HepG2 (cell line): ENCODE measurements around the gene FUT1. TPM values are rescaled to one million over a fixed set of nuclear protein-coding genes. Genes with fewer than 3 reads are reported as not detected.
A peak's percentile ranks its signal among the peaks of the same experiment; 100 is the strongest.

ENCODE experiments used
- CSRNP2 ChIP-seq: sonication (generic); formaldehyde crosslinking; conservative IDR thresholded peaks from 2 replicates; pipeline ENCODE4 v1.8.0; 2022; ENCODE audit warnings: low read depth, missing genetic modification reagents
- GATAD1 ChIP-seq: IDR thresholded peaks from 2 replicates; pipeline ENCODE4 v1.6.1; 2016; ENCODE audit warnings: missing genetic modification reagents, missing compliant biosample characterization
- GATAD2A ChIP-seq: IDR thresholded peaks from 2 replicates; pipeline ENCODE4 v1.6.1; 2016
- HNF4G ChIP-seq, 2 experiments: sonication (generic) in 1 of 2; formaldehyde crosslinking in 1 of 2; IDR thresholded peaks; 2 replicates each; pipeline versions ENCODE4 v1.4.0 to v1.6.1; 2011 to 2020; ENCODE audit warnings: borderline replicate concordance in 2 of 2, low read depth in 2 of 2, mild to moderate bottlenecking in 2 of 2, low read length in 1 of 2, missing genetic modification reagents in 1 of 2, moderate library complexity in 1 of 2
- PHF5A ChIP-seq: IDR thresholded peaks from one replicate; pipeline ENCODE4 v1.6.1; 2018; ENCODE audit warnings: low read depth, missing genetic modification reagents; ENCODE audit not compliant: unreplicated experiment
- RAD51 ChIP-seq: fragments of 450-650 bp; IDR thresholded peaks from 2 replicates; pipeline ENCODE4 v1.6.1; 2016; ENCODE audit warnings: borderline replicate concordance
- RXRA ChIP-seq: sonication (generic); formaldehyde crosslinking; IDR thresholded peaks from 2 replicates; pipeline ENCODE4 v1.5.1; 2020; ENCODE audit warnings: missing genetic modification reagents
- TCF7 ChIP-seq: sonication (generic); IDR thresholded peaks from 2 replicates; pipeline ENCODE4 v1.6.1; 2016; ENCODE audit warnings: antibody characterized with exemption, low read depth
- ZBTB21 ChIP-seq: sonication (generic); formaldehyde crosslinking; IDR thresholded peaks from 2 replicates; pipeline ENCODE4 v1.4.0; 2020; ENCODE audit warnings: missing genetic modification reagents
- ZBTB7B ChIP-seq: sonication (generic); formaldehyde crosslinking; IDR thresholded peaks from 2 replicates; pipeline ENCODE4 v1.4.0; 2020; ENCODE audit warnings: missing genetic modification reagents
- ZC3H4 ChIP-seq: sonication (generic); formaldehyde crosslinking; IDR thresholded peaks from 2 replicates; pipeline ENCODE4 v1.4.0; 2020; ENCODE audit warnings: missing genetic modification reagents, borderline replicate concordance
- ZIK1 ChIP-seq: sonication (generic); formaldehyde crosslinking; IDR thresholded peaks from 2 replicates; pipeline ENCODE4 v1.5.0; 2020; ENCODE audit warnings: mild to moderate bottlenecking, low read depth, missing genetic modification reagents, borderline replicate concordance
- ZNF251 ChIP-seq: sonication (generic); formaldehyde crosslinking; IDR thresholded peaks from 2 replicates; pipeline ENCODE4 v1.9.0; 2021; ENCODE audit warnings: mild to moderate bottlenecking, missing genetic modification reagents
- ZNF281 ChIP-seq: sonication (generic); formaldehyde crosslinking; IDR thresholded peaks from 2 replicates; pipeline ENCODE4 v1.4.0; 2020; ENCODE audit warnings: missing genetic modification reagents, borderline replicate concordance
- ZNF441 ChIP-seq: sonication (generic); formaldehyde crosslinking; IDR thresholded peaks from 2 replicates; pipeline ENCODE4 v1.7.0; 2021; ENCODE audit warnings: missing genetic modification reagents, borderline replicate concordance
- ZNF549 ChIP-seq: sonication (generic); formaldehyde crosslinking; IDR thresholded peaks from 2 replicates; pipeline ENCODE4 v1.5.0; 2020; ENCODE audit warnings: missing genetic modification reagents
- ZNF589 ChIP-seq: sonication (generic); formaldehyde crosslinking; conservative IDR thresholded peaks from 2 replicates; pipeline ENCODE4 v1.8.0; 2022; ENCODE audit warnings: mild to moderate bottlenecking, moderate library complexity, missing genetic modification reagents
- ZNF788 ChIP-seq: sonication (generic); formaldehyde crosslinking; IDR thresholded peaks from 2 replicates; pipeline ENCODE4 v1.5.0; 2020; ENCODE audit warnings: mild to moderate bottlenecking, missing genetic modification reagents, borderline replicate concordance
- ZNF883 ChIP-seq: sonication (generic); formaldehyde crosslinking; IDR thresholded peaks from 2 replicates; pipeline ENCODE4 v1.5.1; 2020; ENCODE audit warnings: mild to moderate bottlenecking, missing genetic modification reagents; ENCODE audit errors: not compliant biosample characterization
- polyA plus RNA-seq, 8 experiments: library from polyadenylated mRNA; depleted of rRNA in 3 of 8; stranded (reverse) in 7 of 8; unstranded in 1 of 8; fragments of >200 nt; fragmentation: Illumina TruSeq in 4 of 8; extraction: Trizol in 4 of 8; gene quantifications; 2 replicates each; pipeline versions ENCODE4 v1.2.1 to v1.2.3, GENCODE V29; 2011 to 2016; ENCODE audit warnings: low read depth in 4 of 8, missing spikeins in 1 of 8, mixed read lengths in 1 of 8; ENCODE audit not compliant: insufficient read depth in 1 of 8
- total RNA-seq, 5 experiments: library from RNA; depleted of rRNA; stranded (reverse); fragments of >200 nt; fragmentation: Illumina TruSeq; extraction: Trizol; gene quantifications; 2 replicates each; pipeline ENCODE4 v1.2.3, GENCODE V29; 2016; ENCODE audit warnings: low read depth in 1 of 5
- TF ChIP-seq, protein P1 (sequence below): fragments of 450-650 bp; IDR thresholded peaks from 2 replicates; pipeline ENCODE4 v1.6.1; 2017

FUT1 gene
- total and polyA plus RNA-seq, 2 of the 13 experiments (the other 11 are each of a cell fraction or from before 2014, with no cell fraction given) = 0.07 to 1.1 TPM

GRCh38 chr19:48718711-48719231, 33.7 kb downstream of the FUT1 start (continued):
- TF ChIP-seq ZIK1 (no peak), ZNF549 (CRISPR knock-in tag) (no peak), GATAD2A (CRISPR knock-in tag) (peak; percentile 49), CSRNP2 (CRISPR knock-in tag) (no peak), RXRA (CRISPR knock-in tag) (peak; percentile 97), ZC3H4 (CRISPR knock-in tag) (no peak), PHF5A (CRISPR knock-in tag) (no peak), GATAD1 (no peak), ZNF281 (CRISPR knock-in tag) (peak; percentile 96), HNF4G (IDR thresholded peaks at IDR 0.05; ENCODE audit: borderline replicate concordance, low read depth, low read length) (peak; percentile 38; the same call in 1 of the 2 replicates), HNF4G (CRISPR knock-in tag; IDR thresholded peaks at IDR 0.05; ENCODE audit: borderline replicate concordance, low read depth) (no peak), RAD51 (no peak), ZNF251 (no peak), ZBTB7B (CRISPR knock-in tag) (peak; percentile 88), TCF7 (no peak), ZNF883 (CRISPR knock-in tag) (no peak), ZBTB21 (no peak), ZNF441 (CRISPR knock-in tag) (no peak), ZNF589 (CRISPR knock-in tag) (no peak), ZNF788 (CRISPR knock-in tag) (no peak)
- TF ChIP-seq, protein P1, sequence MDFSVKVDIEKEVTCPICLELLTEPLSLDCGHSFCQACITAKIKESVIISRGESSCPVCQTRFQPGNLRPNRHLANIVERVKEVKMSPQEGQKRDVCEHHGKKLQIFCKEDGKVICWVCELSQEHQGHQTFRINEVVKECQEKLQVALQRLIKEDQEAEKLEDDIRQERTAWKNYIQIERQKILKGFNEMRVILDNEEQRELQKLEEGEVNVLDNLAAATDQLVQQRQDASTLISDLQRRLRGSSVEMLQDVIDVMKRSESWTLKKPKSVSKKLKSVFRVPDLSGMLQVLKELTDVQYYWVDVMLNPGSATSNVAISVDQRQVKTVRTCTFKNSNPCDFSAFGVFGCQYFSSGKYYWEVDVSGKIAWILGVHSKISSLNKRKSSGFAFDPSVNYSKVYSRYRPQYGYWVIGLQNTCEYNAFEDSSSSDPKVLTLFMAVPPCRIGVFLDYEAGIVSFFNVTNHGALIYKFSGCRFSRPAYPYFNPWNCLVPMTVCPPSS = no peak
